ENCODE results near the gene NOMO2.
"Not testable (repeated sequence)": the region's sequence is repeated elsewhere in the genome, so short reads cannot be mapped to it uniquely, and the experiment has no call there.

Gene NOMO2

DNA sequence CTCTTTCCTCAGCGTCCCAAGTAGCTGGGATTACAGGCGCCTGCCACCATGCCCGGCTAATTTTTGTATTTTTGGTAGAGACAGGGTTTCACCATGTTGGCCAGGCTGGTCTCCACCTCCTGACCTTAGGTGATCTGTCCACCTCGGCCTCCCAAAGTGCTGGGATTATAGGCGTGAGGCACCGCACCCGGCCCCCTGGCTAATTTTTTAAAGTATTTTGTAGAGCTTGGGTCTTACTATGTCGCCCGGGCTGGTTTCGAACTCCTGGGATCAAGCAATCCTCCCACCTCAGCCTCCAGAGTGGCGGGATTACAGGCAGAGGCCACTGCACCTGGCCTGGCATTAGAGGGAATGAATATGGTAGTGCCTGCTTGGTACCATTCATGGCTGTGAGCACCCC, 33.9 kb upstream of the NOMO2 start:
- H3K9me3 ChIP-seq (ENCODE audit: control extremely low read depth in 1 of 5, control insufficient read depth in 4 of 5, insufficient read depth in 2 of 5, low read depth in 1 of 5, low read length in 4 of 5); DNase-seq; H3K36me3 ChIP-seq (ENCODE audit: control insufficient read depth in 4 of 4, insufficient read depth in 4 of 4, low read length in 3 of 4); CTCF ChIA-PET; H3K27ac ChIP-seq (ENCODE audit: insufficient read depth in 1 of 2, low read depth in 1 of 2, low read length in 2 of 2, poor library complexity in 1 of 2, severe bottlenecking in 2 of 2); POLR2A ChIA-PET; H3K27me3 ChIP-seq (replicated peaks in 2 of 5; ENCODE audit: control insufficient read depth in 4 of 5, insufficient read depth in 5 of 5, low read length in 4 of 5); H3K4me3 ChIP-seq (ENCODE audit: control insufficient read depth in 1 of 7, extremely low read depth in 1 of 7, insufficient read depth in 4 of 7, low read depth in 2 of 7, low read length in 6 of 7); H3K4me1 ChIP-seq (ENCODE audit: control extremely low read depth in 1 of 4, control insufficient read depth in 4 of 4, insufficient read depth in 4 of 4, low read length in 3 of 4): not testable (repeated sequence)
- 81% methylated on average over 3 of the region's 11 CpGs for WGBS (ENCODE audit: insufficient coverage)

GRCh38 chr16:18594880-18595279, 33.0 kb upstream of the NOMO2 start:
- DNase-seq; H3K27ac ChIP-seq (ENCODE audit: insufficient read depth in 1 of 2, low read depth in 1 of 2, low read length in 2 of 2, poor library complexity in 1 of 2, severe bottlenecking in 2 of 2); POLR2A ChIA-PET; H3K9me3 ChIP-seq (ENCODE audit: control extremely low read depth in 1 of 5, control insufficient read depth in 4 of 5, insufficient read depth in 2 of 5, low read depth in 1 of 5, low read length in 4 of 5); CTCF ChIA-PET; H3K36me3 ChIP-seq (ENCODE audit: control insufficient read depth in 4 of 4, insufficient read depth in 4 of 4, low read length in 3 of 4); H3K27me3 ChIP-seq (replicated peaks in 2 of 5; ENCODE audit: control insufficient read depth in 4 of 5, insufficient read depth in 5 of 5, low read length in 4 of 5); H3K4me3 ChIP-seq (ENCODE audit: control insufficient read depth in 1 of 7, extremely low read depth in 1 of 7, insufficient read depth in 4 of 7, low read depth in 2 of 7, low read length in 6 of 7); H3K4me1 ChIP-seq (ENCODE audit: control extremely low read depth in 1 of 4, control insufficient read depth in 4 of 4, insufficient read depth in 4 of 4, low read length in 3 of 4): not testable (repeated sequence)
- WGBS (ENCODE audit: insufficient coverage) = 90% methylated on average over 4 of the region's 5 CpGs

GRCh38 chr16:18593904-18594303, 32.0 kb upstream of the NOMO2 start:
- DNase-seq; H3K4me1 ChIP-seq (ENCODE audit: control extremely low read depth in 1 of 4, control insufficient read depth in 4 of 4, insufficient read depth in 4 of 4, low read length in 3 of 4); POLR2A ChIA-PET; CTCF ChIA-PET; H3K9me3 ChIP-seq (ENCODE audit: control extremely low read depth in 1 of 5, control insufficient read depth in 4 of 5, insufficient read depth in 2 of 5, low read depth in 1 of 5, low read length in 4 of 5); H3K4me3 ChIP-seq (ENCODE audit: control insufficient read depth in 1 of 7, extremely low read depth in 1 of 7, insufficient read depth in 4 of 7, low read depth in 2 of 7, low read length in 6 of 7); H3K27ac ChIP-seq (ENCODE audit: insufficient read depth in 1 of 2, low read depth in 1 of 2, low read length in 2 of 2, poor library complexity in 1 of 2, severe bottlenecking in 2 of 2); H3K36me3 ChIP-seq (ENCODE audit: control insufficient read depth in 4 of 4, insufficient read depth in 4 of 4, low read length in 3 of 4); H3K27me3 ChIP-seq (replicated peaks in 2 of 5; ENCODE audit: control insufficient read depth in 4 of 5, insufficient read depth in 5 of 5, low read length in 4 of 5): not testable (repeated sequence)
- WGBS (ENCODE audit: insufficient coverage) = 98% methylated on average over 3 of the region's 5 CpGs

DNA sequence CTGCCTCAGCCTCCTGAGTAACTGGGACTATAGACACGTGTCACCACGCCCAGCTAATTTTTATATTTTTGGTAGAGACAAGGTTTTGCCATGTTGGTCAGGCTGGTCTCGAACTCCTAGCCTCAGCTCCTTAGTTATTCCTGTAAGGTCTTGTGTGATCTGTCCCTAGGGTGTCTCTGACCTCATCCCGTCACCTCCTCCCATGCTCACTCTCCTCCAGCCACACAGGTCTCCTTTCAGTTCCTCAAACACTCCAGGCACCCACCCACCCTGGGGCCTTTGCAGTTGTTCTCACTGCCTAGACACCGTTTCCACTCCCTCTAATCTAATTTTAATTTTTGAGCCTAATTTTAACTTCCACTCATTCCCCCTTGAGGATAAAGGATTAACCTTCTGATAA, 31.1 kb upstream of the NOMO2 start:
- H3K27me3 ChIP-seq (replicated peaks in 2 of 5; ENCODE audit: control insufficient read depth in 4 of 5, insufficient read depth in 5 of 5, low read length in 4 of 5); H3K4me1 ChIP-seq (ENCODE audit: control extremely low read depth in 1 of 4, control insufficient read depth in 4 of 4, insufficient read depth in 4 of 4, low read length in 3 of 4); H3K27ac ChIP-seq (ENCODE audit: insufficient read depth in 1 of 2, low read depth in 1 of 2, low read length in 2 of 2, poor library complexity in 1 of 2, severe bottlenecking in 2 of 2); DNase-seq; POLR2A ChIA-PET; H3K9me3 ChIP-seq (ENCODE audit: control extremely low read depth in 1 of 5, control insufficient read depth in 4 of 5, insufficient read depth in 2 of 5, low read depth in 1 of 5, low read length in 4 of 5); H3K4me3 ChIP-seq (ENCODE audit: control insufficient read depth in 1 of 7, extremely low read depth in 1 of 7, insufficient read depth in 4 of 7, low read depth in 2 of 7, low read length in 6 of 7); CTCF ChIA-PET; H3K36me3 ChIP-seq (ENCODE audit: control insufficient read depth in 4 of 4, insufficient read depth in 4 of 4, low read length in 3 of 4): not testable (repeated sequence)
- WGBS (ENCODE audit: insufficient coverage) = 83% methylated on average over 1 of the region's 5 CpGs

- H3K27me3 ChIP-seq (replicated peaks in 2 of 5; ENCODE audit: control insufficient read depth in 4 of 5, insufficient read depth in 5 of 5, low read length in 4 of 5); H3K27ac ChIP-seq (ENCODE audit: insufficient read depth in 1 of 2, low read depth in 1 of 2, low read length in 2 of 2, poor library complexity in 1 of 2, severe bottlenecking in 2 of 2); H3K36me3 ChIP-seq (ENCODE audit: control insufficient read depth in 4 of 4, insufficient read depth in 4 of 4, low read length in 3 of 4); H3K4me3 ChIP-seq (ENCODE audit: control insufficient read depth in 1 of 7, extremely low read depth in 1 of 7, insufficient read depth in 4 of 7, low read depth in 2 of 7, low read length in 6 of 7); H3K9me3 ChIP-seq (ENCODE audit: control extremely low read depth in 1 of 5, control insufficient read depth in 4 of 5, insufficient read depth in 2 of 5, low read depth in 1 of 5, low read length in 4 of 5); CTCF ChIA-PET; POLR2A ChIA-PET; H3K4me1 ChIP-seq (ENCODE audit: control extremely low read depth in 1 of 4, control insufficient read depth in 4 of 4, insufficient read depth in 4 of 4, low read length in 3 of 4): not testable (repeated sequence)
- no CpG with 5 or more reads among the region's 4 CpGs for WGBS (ENCODE audit: insufficient coverage)
- DNase-seq = peak in 2 of 3 donors; percentile 19 to 52
Observed at GRCh38 chr16:18591908-18592307, 30.0 kb upstream of the NOMO2 start.

- H3K36me3 ChIP-seq (ENCODE audit: control insufficient read depth in 4 of 4, insufficient read depth in 4 of 4, low read length in 3 of 4); H3K4me3 ChIP-seq (ENCODE audit: control insufficient read depth in 1 of 7, extremely low read depth in 1 of 7, insufficient read depth in 4 of 7, low read depth in 2 of 7, low read length in 6 of 7); POLR2A ChIA-PET; H3K27me3 ChIP-seq (replicated peaks in 2 of 5; ENCODE audit: control insufficient read depth in 4 of 5, insufficient read depth in 5 of 5, low read length in 4 of 5); DNase-seq; H3K4me1 ChIP-seq (ENCODE audit: control extremely low read depth in 1 of 4, control insufficient read depth in 4 of 4, insufficient read depth in 4 of 4, low read length in 3 of 4); H3K27ac ChIP-seq (ENCODE audit: insufficient read depth in 1 of 2, low read depth in 1 of 2, low read length in 2 of 2, poor library complexity in 1 of 2, severe bottlenecking in 2 of 2); H3K9me3 ChIP-seq (ENCODE audit: control extremely low read depth in 1 of 5, control insufficient read depth in 4 of 5, insufficient read depth in 2 of 5, low read depth in 1 of 5, low read length in 4 of 5); CTCF ChIA-PET: not testable (repeated sequence)
Observed at GRCh38 chr16:18591441-18591840, 29.5 kb upstream of the NOMO2 start.

DNA sequence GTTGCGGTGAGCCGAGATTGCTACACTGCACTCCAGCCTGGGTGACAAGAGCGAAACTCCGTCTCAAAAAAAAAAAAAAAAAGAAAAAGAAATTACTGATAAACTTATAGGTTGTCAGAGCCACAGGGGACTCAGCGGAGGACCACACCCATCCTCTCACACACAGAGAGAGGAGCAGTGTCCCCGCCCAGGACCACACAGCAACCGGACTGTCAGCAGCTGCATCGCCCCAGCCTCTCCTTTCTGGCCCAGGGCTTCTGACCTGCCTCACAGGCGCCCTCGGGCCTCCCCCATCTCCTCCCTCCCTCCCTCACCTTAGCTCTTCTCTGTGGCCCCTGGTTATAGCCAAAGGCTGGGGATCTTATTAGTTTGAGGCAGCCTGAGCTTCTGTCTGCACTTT, 27.9 kb upstream of the NOMO2 start:
- DNase-seq; H3K9me3 ChIP-seq (ENCODE audit: control extremely low read depth in 1 of 5, control insufficient read depth in 4 of 5, insufficient read depth in 2 of 5, low read depth in 1 of 5, low read length in 4 of 5); CTCF ChIA-PET; H3K4me1 ChIP-seq (ENCODE audit: control extremely low read depth in 1 of 4, control insufficient read depth in 4 of 4, insufficient read depth in 4 of 4, low read length in 3 of 4); H3K4me3 ChIP-seq (ENCODE audit: control insufficient read depth in 1 of 7, extremely low read depth in 1 of 7, insufficient read depth in 4 of 7, low read depth in 2 of 7, low read length in 6 of 7); POLR2A ChIA-PET; H3K36me3 ChIP-seq (ENCODE audit: control insufficient read depth in 4 of 4, insufficient read depth in 4 of 4, low read length in 3 of 4); H3K27ac ChIP-seq (ENCODE audit: insufficient read depth in 1 of 2, low read depth in 1 of 2, low read length in 2 of 2, poor library complexity in 1 of 2, severe bottlenecking in 2 of 2); H3K27me3 ChIP-seq (replicated peaks in 2 of 5; ENCODE audit: control insufficient read depth in 4 of 5, insufficient read depth in 5 of 5, low read length in 4 of 5): not testable (repeated sequence)
- WGBS (ENCODE audit: insufficient coverage) = 92% methylated on average over 3 of the region's 10 CpGs

Data from common myeloid progenitor, CD34-positive (primary cell).